Sigmoid colon (tissue), 4 donors: ENCODE results near the gene SERTM1.

Experiments used
- CTCF ChIP-seq, 4 experiments: fragments of 450-650 bp in 3 of 4; fragments of 200-600 bp in 1 of 4; IDR thresholded peaks; one replicate each; pipeline ENCODE4 v1.5.1; 2016 to 2019; ENCODE audit warnings: antibody characterized with exemption in 4 of 4, mild to moderate bottlenecking in 3 of 4, moderate library complexity in 2 of 4
- POLR2AphosphoS5 ChIP-seq, 4 donors: sonication (generic); formaldehyde crosslinking; IDR thresholded peaks; one replicate each; pipeline ENCODE4 v1.6.1; 2017; ENCODE audit warnings: antibody characterized with exemption in 4 of 4

GRCh38 chr13:36673352-36673751, 468 bp upstream of the SERTM1 start:
- no peak for TF ChIP-seq POLR2AphosphoS5 (IDR thresholded peaks at IDR 0.05)
- no peak for TF ChIP-seq CTCF (IDR thresholded peaks at IDR 0.05)
